HepG2 (cell line): ENCODE results near the gene AGER. TPM values are rescaled to one million over a fixed set of nuclear protein-coding genes. Genes with fewer than 3 reads are reported as not detected.

Experiments used
- ARHGAP35 ChIP-seq: sonication (generic); formaldehyde crosslinking; IDR thresholded peaks from 2 replicates; pipeline ENCODE4 v1.9.0; 2022; ENCODE audit warnings: mild to moderate bottlenecking, inconsistent platforms, moderate library complexity, missing genetic modification reagents, borderline replicate concordance
- E2F5 ChIP-seq: sonication (generic); formaldehyde crosslinking; conservative IDR thresholded peaks from 2 replicates; pipeline ENCODE4 v1.4.0; 2020; ENCODE audit warnings: missing genetic modification reagents
- FLYWCH1 ChIP-seq: sonication (generic); formaldehyde crosslinking; IDR thresholded peaks from 2 replicates; pipeline ENCODE4 v1.8.1; 2023; ENCODE audit warnings: mild to moderate bottlenecking, missing genetic modification reagents
- FOXC1 ChIP-seq: sonication (generic); formaldehyde crosslinking; IDR thresholded peaks from 2 replicates; pipeline ENCODE4 v1.8.0; 2022; ENCODE audit warnings: mild to moderate bottlenecking, missing genetic modification reagents, borderline replicate concordance
- FOXK2 ChIP-seq: fragments of 450-650 bp; IDR thresholded peaks from 2 replicates; pipeline ENCODE4 v1.6.1; 2016
- MEIS1 ChIP-seq: sonication (generic); formaldehyde crosslinking; IDR thresholded peaks from 2 replicates; pipeline ENCODE4 v1.9.0; 2021; ENCODE audit warnings: mild to moderate bottlenecking, missing genetic modification reagents, moderate library complexity, borderline replicate concordance
- MIXL1 ChIP-seq: IDR thresholded peaks from 2 replicates; pipeline ENCODE4 v1.6.1; 2016
- MYNN ChIP-seq: sonication (generic); formaldehyde crosslinking; IDR thresholded peaks from 2 replicates; pipeline ENCODE4 v1.4.0; 2020; ENCODE audit warnings: mild to moderate bottlenecking, low read depth, missing genetic modification reagents
- PAXIP1 ChIP-seq: sonication (generic); formaldehyde crosslinking; conservative IDR thresholded peaks from 2 replicates; pipeline ENCODE4 v1.4.0; 2020; ENCODE audit warnings: mild to moderate bottlenecking, missing genetic modification reagents, moderate library complexity
- POLR2AphosphoS5 ChIP-seq: IDR thresholded peaks from 2 replicates; pipeline ENCODE4 v1.6.1; 2012; ENCODE audit warnings: low read depth, low read length
- RBM39 ChIP-seq: fragments of 200-400 bp; formaldehyde crosslinking; IDR thresholded peaks from one replicate; pipeline ENCODE4 v1.6.1; 2018; ENCODE audit warnings: antibody characterized with exemption, mild to moderate bottlenecking, low read depth, low read length; ENCODE audit not compliant: poor library complexity, severe bottlenecking
- REL ChIP-seq: sonication (generic); formaldehyde crosslinking; conservative IDR thresholded peaks from 2 replicates; pipeline ENCODE4 v1.8.0; 2022; ENCODE audit warnings: mild to moderate bottlenecking, missing genetic modification reagents, moderate library complexity
- SALL1 ChIP-seq: sonication (generic); formaldehyde crosslinking; IDR thresholded peaks from 2 replicates; pipeline ENCODE4 v1.8.0; 2022; ENCODE audit warnings: mild to moderate bottlenecking, missing genetic modification reagents
- SP2 ChIP-seq: sonication (generic); formaldehyde crosslinking; IDR thresholded peaks from 2 replicates; pipeline ENCODE4 v1.5.1; 2020; ENCODE audit warnings: mild to moderate bottlenecking, missing genetic modification reagents
- TFAP4 ChIP-seq: sonication (generic); IDR thresholded peaks from 2 replicates; pipeline ENCODE4 v1.6.1; 2016; ENCODE audit warnings: low read depth, borderline replicate concordance
- TOPORS ChIP-seq: sonication (generic); formaldehyde crosslinking; IDR thresholded peaks from 2 replicates; pipeline ENCODE4 v1.8.0; 2023; ENCODE audit warnings: mild to moderate bottlenecking, missing genetic modification reagents
- TRIM24 ChIP-seq: sonication (generic); formaldehyde crosslinking; IDR thresholded peaks from 2 replicates; pipeline ENCODE4 v1.8.0; 2022; ENCODE audit warnings: mild to moderate bottlenecking, missing genetic modification reagents
- ZNF547 ChIP-seq: sonication (generic); formaldehyde crosslinking; IDR thresholded peaks from 2 replicates; pipeline ENCODE4 v1.5.1; 2020; ENCODE audit warnings: mild to moderate bottlenecking, missing genetic modification reagents
- ZNF768 ChIP-seq: sonication (generic); formaldehyde crosslinking; IDR thresholded peaks from 2 replicates; pipeline ENCODE4 v1.4.0; 2020; ENCODE audit warnings: missing genetic modification reagents
- ZSCAN30 ChIP-seq: sonication (generic); formaldehyde crosslinking; IDR thresholded peaks from 2 replicates; pipeline ENCODE4 v1.5.0; 2020; ENCODE audit warnings: mild to moderate bottlenecking, missing genetic modification reagents
- polyA plus RNA-seq, 8 experiments: library from polyadenylated mRNA; depleted of rRNA in 3 of 8; stranded (reverse) in 7 of 8; unstranded in 1 of 8; fragments of >200 nt; fragmentation: Illumina TruSeq in 4 of 8; extraction: Trizol in 4 of 8; gene quantifications; 2 replicates each; pipeline versions ENCODE4 v1.2.1 to v1.2.3, GENCODE V29; 2011 to 2016; ENCODE audit warnings: low read depth in 4 of 8, missing spikeins in 1 of 8, mixed read lengths in 1 of 8; ENCODE audit not compliant: insufficient read depth in 1 of 8
- total RNA-seq, 5 experiments: library from RNA; depleted of rRNA; stranded (reverse); fragments of >200 nt; fragmentation: Illumina TruSeq; extraction: Trizol; gene quantifications; 2 replicates each; pipeline ENCODE4 v1.2.3, GENCODE V29; 2016; ENCODE audit warnings: low read depth in 1 of 5
- TF ChIP-seq, protein P1 (sequence below): sonication (generic); formaldehyde crosslinking; conservative IDR thresholded peaks from 2 replicates; pipeline ENCODE4 v1.8.0; 2022; ENCODE audit warnings: mild to moderate bottlenecking, moderate library complexity, missing genetic modification reagents
- TF ChIP-seq, protein P2 (sequence below): sonication (generic); formaldehyde crosslinking; conservative IDR thresholded peaks from 2 replicates; pipeline ENCODE4 v1.8.0; 2022; ENCODE audit warnings: missing genetic modification reagents

Gene AGER
- total and polyA plus RNA-seq, 2 of the 13 experiments (the other 11 are each of a cell fraction or from before 2014, with no cell fraction given), result 1.9 to 5.1 TPM

- TF ChIP-seq, protein P1, sequence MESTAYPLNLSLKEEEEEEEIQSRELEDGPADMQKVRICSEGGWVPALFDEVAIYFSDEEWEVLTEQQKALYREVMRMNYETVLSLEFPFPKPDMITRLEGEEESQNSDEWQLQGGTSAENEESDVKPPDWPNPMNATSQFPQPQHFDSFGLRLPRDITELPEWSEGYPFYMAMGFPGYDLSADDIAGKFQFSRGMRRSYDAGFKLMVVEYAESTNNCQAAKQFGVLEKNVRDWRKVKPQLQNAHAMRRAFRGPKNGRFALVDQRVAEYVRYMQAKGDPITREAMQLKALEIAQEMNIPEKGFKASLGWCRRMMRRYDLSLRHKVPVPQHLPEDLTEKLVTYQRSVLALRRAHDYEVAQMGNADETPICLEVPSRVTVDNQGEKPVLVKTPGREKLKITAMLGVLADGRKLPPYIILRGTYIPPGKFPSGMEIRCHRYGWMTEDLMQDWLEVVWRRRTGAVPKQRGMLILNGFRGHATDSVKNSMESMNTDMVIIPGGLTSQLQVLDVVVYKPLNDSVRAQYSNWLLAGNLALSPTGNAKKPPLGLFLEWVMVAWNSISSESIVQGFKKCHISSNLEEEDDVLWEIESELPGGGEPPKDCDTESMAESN, result no peak
- TF ChIP-seq RBM39 (no peak), REL (CRISPR knock-in tag) (no peak), SP2 (CRISPR knock-in tag) (peak; percentile 69), E2F5 (CRISPR knock-in tag) (no peak), ZSCAN30 (CRISPR knock-in tag) (no peak), ZNF547 (CRISPR knock-in tag) (no peak), FOXC1 (no peak), MIXL1 (CRISPR knock-in tag) (0 out of 2 replicates have a peak, but pooled peaks have one; percentile 65), TOPORS (CRISPR knock-in tag) (no peak), ARHGAP35 (CRISPR knock-in tag) (no peak), TFAP4 (peak; percentile 59; the same call in 1 of the 2 replicates), FLYWCH1 (CRISPR knock-in tag) (no peak), ZNF768 (no peak), TRIM24 (CRISPR knock-in tag) (no peak), POLR2AphosphoS5 (no peak), MYNN (no peak), SALL1 (CRISPR knock-in tag) (no peak), MEIS1 (CRISPR knock-in tag) (no peak), FOXK2 (no peak), PAXIP1 (CRISPR knock-in tag) (peak; percentile 42; the same call in 1 of the 2 replicates)
- TF ChIP-seq, protein P2, sequence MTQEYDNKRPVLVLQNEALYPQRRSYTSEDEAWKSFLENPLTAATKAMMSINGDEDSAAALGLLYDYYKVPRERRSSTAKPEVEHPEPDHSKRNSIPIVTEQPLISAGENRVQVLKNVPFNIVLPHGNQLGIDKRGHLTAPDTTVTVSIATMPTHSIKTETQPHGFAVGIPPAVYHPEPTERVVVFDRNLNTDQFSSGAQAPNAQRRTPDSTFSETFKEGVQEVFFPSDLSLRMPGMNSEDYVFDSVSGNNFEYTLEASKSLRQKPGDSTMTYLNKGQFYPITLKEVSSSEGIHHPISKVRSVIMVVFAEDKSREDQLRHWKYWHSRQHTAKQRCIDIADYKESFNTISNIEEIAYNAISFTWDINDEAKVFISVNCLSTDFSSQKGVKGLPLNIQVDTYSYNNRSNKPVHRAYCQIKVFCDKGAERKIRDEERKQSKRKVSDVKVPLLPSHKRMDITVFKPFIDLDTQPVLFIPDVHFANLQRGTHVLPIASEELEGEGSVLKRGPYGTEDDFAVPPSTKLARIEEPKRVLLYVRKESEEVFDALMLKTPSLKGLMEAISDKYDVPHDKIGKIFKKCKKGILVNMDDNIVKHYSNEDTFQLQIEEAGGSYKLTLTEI (CRISPR knock-in tag), result no peak
- TF ChIP-seq, all 625 proteins: peak for 57
These were observed 11.5 kb upstream of the AGER start (continued) for GRCh38 chr6:32195652-32195901.
